Fibroblast of pulmonary artery (primary cell): ENCODE data around the gene KPNA1.
A peak's percentile ranks its signal among the peaks of the same experiment; 100 is the strongest.

Experiments
- DNase-seq: peaks from one replicate; pipeline ENCODE4 v3.0.0-alpha.2; 2010; ENCODE audit warnings: low read depth
- H3K4me3 ChIP-seq: replicated peaks from 2 replicates; pipeline ENCODE4 v1.5.1; 2011; ENCODE audit warnings: low read depth, mild to moderate bottlenecking, control low read depth, low read length, moderate library complexity
- TF ChIP-seq, protein P1 (sequence below): IDR thresholded peaks from 2 replicates; pipeline ENCODE4 v1.5.1; 2011; ENCODE audit warnings: mild to moderate bottlenecking, control low read depth, low read length, inconsistent platforms; ENCODE audit errors: missing control alignments

The KPNA1 gene

DNA sequence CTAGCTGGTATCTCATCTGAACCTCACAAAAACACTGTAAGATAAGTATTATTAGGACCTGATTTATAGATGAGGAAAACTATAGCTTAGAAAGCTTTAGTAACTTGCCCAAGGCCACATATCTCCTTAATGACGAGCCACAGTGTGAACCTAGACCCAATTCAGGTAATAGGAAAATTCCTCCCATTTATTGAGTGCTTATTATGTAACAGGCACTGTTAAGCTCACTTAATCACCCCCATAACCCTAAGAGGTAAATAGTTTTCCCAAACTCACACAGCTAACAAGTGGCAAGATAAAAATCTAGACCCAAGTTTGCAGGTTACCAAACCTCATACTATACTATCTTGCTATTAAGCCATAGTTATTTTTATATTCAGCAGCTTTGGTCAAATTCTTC lies 106.8 kb downstream of the KPNA1 start:
- DNase-seq, result no peak
- no peak overlapping the region for H3K4me3 ChIP-seq
- TF ChIP-seq, protein P1, sequence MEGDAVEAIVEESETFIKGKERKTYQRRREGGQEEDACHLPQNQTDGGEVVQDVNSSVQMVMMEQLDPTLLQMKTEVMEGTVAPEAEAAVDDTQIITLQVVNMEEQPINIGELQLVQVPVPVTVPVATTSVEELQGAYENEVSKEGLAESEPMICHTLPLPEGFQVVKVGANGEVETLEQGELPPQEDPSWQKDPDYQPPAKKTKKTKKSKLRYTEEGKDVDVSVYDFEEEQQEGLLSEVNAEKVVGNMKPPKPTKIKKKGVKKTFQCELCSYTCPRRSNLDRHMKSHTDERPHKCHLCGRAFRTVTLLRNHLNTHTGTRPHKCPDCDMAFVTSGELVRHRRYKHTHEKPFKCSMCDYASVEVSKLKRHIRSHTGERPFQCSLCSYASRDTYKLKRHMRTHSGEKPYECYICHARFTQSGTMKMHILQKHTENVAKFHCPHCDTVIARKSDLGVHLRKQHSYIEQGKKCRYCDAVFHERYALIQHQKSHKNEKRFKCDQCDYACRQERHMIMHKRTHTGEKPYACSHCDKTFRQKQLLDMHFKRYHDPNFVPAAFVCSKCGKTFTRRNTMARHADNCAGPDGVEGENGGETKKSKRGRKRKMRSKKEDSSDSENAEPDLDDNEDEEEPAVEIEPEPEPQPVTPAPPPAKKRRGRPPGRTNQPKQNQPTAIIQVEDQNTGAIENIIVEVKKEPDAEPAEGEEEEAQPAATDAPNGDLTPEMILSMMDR, result no peak

DNA sequence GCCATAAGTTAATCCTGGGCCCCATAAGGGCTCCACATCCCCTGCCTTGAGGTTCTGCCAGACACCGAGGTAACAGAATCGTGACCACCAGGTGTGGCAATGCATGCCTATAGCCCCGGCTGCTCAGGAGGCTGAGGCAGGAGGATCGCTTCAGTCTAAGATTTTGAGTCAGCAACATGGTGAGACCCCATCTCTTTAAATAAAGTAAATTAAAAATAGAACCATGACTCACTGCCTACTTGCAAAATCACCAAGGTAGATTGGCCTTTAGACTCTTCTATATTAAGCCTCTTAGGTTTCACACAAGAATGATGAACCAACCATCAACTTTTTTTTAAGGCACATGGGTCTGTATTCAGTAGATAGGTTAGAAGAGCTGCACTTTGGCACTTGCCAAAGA lies 108.5 kb downstream of the KPNA1 start:
- DNase-seq, result no peak
- TF ChIP-seq, protein P1, result no peak
- no peak overlapping the region for H3K4me3 ChIP-seq

DNA sequence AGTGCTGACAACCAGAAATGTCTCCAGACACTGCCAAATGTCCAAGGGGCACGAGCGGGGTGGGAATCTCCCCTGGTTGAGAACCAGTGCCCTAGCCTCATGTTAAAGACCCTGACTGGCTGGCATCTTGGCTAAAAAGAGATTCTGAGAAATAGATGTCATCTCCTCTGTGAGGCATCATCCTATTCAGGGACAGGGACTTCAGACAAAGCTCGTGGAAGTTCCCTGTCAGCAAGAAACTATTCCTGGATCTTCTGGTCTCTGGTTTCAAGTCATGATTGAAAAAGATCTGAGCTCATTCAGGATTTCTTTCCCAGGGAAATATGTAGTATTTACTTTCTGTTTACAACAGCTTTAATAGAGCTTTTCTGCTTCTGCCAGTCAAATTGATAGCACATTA lies 109.7 kb downstream of the KPNA1 start:
- TF ChIP-seq, protein P1, result no peak
- H3K4me3 ChIP-seq, result no peak overlapping the region
- no peak for DNase-seq

DNA sequence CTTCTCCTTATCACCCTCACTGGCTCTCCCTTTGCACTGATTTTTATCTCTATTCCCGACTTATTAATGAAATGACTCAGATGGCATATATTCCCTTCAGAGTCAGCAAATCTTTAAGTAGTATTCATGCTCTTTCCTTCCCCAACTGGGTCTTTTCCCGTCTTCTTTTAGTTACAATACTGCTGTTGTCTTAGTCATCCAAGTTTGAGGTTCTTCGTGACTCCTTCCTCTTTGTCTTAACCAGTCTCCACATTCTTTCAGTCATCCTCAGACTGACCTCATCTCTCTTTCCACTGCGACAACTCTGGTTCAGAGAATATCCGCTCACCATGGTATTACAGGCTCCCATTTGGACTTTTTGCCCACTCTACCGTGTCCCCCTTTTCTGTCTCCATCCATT lies 111.2 kb downstream of the KPNA1 start:
- TF ChIP-seq, protein P1, result no peak
- H3K4me3 ChIP-seq, result no peak overlapping the region
- peak; percentile 24 for DNase-seq

DNA sequence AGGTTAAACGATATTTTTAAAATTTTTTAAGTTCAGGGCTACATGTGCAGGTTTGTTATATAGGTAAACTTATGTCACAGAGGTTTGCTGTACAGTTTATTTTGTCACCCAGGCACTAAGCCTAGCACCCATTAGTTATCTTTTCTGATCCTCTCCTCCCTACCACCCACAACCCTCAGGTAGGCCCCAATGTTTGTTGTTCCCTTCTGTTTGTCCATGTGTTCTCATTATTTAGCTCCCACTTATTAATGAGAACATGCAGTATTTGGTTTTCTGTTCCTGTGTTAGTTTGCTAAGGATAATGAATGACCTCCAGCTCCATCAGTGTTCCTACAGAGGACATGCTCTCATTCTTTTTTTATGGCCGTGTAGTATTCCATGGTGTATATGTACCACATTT lies 115.8 kb downstream of the KPNA1 start:
- no peak overlapping the region for H3K4me3 ChIP-seq
- TF ChIP-seq, protein P1, result no peak

DNA sequence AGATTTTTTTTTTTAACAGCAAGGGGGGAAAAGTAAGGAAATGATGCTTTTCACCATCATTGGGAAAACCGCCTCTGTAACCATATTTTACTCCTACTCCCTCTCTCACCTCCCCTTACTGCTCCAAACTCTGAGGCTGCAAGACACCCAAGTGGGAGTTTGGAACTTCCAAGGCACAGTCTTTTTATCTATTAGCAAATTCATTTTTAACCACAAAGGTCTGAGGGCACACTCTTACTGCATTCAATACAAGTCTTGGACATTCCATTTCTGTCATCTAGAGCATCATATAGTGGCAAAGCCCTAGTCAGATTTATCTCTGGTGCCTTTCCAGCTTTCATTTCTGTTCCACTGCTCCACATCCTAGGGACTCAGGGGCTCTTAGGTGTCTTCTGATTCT lies 117.5 kb downstream of the KPNA1 start:
- DNase-seq, result peak; percentile 42
- TF ChIP-seq, protein P1, result no peak
- H3K4me3 ChIP-seq, result no peak overlapping the region

More for the DNA sequence above, 115.8 kb downstream of the KPNA1 start:
- no peak for DNase-seq

DNA sequence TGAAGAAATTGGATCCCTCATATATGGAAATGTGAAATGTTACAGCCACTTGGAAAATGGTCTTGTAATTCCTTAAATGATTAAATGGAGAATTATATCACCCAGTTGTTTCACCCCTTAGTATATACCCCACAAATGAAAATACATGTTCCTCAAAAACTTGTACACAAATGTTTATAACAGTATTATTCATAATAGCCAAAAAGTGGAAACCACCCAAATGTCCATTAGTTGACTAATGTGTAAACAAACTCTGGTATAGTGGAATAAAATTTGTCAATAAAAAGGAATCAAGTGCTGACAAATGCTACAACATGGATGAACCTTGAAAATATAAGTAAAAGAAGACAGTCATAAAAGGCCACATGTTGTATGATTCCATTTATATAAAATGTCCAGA lies 118.2 kb downstream of the KPNA1 start:
- no peak for DNase-seq
- TF ChIP-seq, protein P1, result no peak

More for the DNA sequence above, 118.2 kb downstream of the KPNA1 start:
- H3K4me3 ChIP-seq, result no peak overlapping the region
